Activated naive CD4-positive, alpha-beta T cell treated with Interleukin-2 at 50 U/mL for 16 hours (primary cell): Measurements from ENCODE around the gene PLPP2.
A peak's percentile ranks its signal among the peaks of the same experiment; 100 is the strongest.

Source experiments
- DNase-seq: peaks from one replicate; pipeline ENCODE4 v3.0.0-alpha.2; 2020

PLPP2 gene

DNA sequence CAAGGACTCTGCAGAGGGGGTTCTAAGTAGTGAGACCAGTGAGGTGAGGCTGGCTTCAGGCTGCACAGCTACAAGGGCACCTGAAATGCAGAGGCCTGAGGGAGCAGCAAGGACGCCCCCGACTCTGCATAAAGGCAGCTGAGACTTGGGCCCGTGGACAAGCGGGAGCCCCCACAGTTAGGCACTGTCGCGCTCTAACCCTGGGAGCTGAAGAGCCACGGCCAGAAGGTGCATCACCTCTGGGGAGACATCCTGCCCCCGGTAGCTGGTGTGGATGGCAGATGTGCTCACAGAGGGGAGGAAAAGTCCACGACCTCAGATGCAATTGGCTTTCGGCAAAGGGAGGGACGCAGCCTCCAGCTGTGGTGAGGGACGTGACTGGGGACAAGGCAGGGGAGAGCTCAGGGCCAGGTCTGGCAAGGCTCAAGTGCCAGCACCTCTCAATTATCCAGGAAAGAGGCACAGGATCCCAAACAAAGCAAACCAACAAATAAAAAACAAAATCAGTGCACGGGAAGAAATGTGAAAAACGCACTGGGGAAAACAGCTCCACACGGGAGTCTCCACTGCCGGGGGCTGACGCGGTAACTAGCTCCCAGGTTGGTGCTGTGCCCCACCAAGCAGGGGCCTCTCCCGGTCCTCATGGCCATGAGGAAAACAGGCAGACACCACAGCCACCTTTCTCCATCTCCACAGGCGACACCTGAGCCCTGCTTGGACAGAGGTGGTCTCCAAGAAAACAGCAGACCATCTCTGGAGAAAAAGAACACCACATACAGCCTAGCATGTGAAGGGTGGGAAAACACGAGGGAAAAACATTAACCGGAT is 23.0 kb upstream of the PLPP2 start:
- DNase-seq: no peak

DNA sequence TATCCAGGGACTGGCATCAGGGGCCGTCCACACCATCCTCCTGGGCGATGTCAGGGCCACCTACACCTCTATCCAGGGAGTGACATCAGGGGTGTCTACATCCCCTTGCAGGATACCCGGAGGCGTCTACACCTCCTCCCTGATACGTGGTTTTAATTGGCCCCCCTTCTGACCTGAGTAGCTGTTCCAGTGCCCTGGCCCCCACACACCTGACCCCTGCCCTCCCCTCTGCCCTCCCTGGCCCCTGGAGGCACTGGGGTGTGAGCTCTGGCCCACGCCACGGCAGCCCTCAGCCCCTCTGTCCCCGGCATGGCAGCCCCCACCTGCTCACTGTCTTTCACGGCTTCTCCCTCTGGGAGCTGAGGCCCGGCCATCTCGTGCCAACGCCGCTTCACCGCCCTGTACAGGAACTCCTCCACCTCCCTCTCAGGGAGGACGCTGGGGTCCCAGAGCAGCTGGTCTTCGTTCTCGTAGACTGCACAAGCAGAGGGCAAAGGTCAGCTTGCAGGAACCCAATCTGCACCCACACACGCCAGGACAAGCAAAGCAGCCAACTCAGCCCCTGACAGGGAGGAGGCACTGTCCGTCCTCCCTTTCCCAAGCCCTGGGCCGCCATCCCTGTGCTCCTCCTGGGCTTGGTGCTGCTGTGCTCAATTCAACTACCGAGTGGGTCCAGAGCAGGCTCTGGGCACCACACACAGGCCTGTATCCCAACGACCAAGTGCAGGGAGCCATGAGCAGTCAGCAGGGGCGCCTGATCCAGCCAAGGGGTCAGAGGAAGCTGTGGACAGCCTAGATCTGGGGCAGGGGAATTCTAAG is 22.2 kb upstream of the PLPP2 start:
- DNase-seq: no peak

DNA sequence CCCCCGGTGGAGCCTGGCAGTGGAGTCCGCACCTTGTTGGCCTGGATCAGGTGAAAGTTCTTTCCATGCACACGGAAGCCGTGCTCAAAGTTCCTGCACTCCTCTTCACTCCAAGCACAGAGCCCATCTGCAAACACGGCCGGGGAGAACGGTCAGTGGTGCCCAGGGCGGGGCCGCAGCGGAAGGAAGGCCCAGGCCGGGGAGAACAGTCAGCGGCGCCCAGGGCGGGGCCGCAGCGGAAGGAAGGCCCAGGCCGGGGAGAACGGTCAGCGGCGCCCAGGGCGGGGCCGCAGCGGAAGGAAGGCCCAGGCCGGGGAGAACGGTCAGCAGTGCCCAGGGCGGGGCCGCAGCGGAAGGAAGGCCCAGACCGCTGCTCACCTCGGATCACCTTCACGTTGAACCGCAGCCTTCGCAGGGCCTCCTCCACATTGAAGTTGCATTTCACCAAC is 20.6 kb upstream of the PLPP2 start:
- DNase-seq: no peak

DNA sequence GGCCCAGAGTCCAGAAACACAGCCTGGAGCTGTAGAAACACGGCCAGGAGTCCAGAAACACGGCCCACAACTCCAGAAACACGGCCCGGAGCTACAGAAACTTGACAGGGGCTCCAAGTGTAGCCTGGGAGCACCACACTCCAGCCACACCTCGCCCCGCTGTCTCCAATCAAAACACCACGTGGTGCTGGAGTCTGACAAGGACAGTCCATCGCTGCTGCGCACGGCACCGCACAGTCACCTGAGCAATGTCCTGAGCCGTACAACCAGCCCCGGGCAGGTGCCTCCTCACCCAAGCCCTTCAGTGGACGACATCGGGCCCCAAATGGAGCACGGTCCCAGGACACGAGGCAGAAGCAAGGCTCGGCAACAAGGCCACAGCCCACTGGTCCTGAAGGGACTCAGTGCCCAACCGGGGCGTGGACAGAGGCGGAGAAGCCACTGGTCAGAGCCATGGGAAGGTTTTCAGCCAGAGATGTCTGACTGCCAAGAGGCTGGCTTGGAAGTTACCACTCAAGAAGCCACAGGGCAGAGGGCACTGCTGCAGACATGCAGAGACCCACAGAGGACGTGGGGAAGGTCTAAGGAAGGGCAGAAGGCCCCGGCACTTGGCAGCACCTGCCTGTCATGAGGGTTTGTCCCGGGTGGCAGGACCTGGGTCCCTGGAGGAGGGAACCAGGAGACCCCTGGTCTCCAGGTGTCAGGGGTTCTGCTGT is 19.7 kb upstream of the PLPP2 start:
- DNase-seq: no peak

DNA sequence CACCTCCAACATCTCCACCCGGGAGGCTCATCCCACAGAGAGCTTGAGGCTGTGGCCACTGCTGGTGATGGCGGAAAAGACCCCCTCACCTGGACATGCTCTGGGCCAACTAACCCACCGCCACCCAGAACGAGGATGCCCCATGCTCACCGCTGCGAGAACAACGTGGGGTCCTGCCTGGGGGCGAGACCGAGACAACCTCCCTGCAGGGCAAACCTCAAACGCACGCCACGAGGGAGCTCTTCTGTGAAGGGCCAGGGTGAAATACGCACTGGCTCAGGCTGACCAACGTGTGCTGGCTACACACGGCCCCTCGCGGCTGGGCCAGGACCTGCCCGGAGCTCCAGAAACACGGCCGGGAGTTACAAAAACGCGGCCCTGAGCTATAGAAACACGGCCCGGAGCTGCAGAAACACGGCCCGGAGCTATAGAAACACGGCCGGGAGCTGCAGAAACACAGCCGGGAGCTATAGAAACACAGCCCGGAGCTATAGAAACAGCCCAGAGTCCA is 19.0 kb upstream of the PLPP2 start:
- no peak for DNase-seq

DNA sequence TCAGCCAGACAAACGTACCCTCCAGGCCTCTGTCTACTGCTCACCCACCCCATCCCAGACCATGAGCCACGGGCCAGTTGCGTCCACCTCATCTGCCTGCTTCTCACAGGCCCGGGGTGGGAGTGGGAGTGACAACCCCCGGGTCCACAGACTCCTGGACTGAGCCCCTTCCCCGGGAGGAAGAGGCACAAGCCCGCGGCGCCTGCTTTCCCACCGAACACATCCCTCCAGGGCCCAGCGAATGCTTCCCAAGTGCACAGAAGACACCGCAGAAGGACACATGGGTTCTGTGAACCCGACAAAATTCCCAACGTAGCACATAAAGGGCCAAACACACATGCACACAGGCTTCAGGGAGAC is 18.0 kb upstream of the PLPP2 start:
- no peak for DNase-seq

DNA sequence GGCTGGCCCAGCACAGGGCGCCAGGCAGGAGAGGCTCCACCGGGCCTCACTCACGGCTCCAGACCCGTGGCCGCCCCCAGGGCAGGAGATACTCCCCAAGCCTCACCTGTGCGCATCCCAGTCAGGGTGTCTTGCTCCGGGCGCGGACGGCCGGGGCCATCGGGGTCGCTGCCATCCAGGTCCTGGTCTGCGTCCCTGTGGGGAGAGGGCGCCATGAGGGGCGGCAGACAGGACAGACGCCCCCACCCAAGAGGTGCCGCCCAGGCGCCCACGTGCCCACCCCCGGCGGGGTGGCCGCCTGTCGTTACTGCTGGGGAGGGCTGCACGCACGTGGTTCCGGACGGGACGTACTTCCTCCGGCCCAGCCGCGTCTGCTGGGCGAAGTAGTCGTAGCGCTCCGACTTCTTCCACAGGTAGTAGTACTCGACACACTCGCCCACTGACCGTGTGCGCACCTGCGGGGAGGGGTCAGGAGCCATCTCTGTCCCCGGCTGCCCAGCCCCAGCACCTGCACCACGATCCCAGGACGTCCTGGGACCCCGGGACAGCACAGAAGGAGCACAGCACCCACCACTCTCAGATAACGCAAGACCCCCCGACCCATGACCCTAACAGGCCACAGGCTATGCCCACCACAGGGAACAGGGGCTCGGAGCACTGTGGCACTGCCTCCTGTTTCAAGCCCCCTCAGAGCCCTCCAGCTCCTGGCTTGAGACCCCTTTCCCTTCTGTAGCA is 17.4 kb upstream of the PLPP2 start:
- no peak for DNase-seq

DNA sequence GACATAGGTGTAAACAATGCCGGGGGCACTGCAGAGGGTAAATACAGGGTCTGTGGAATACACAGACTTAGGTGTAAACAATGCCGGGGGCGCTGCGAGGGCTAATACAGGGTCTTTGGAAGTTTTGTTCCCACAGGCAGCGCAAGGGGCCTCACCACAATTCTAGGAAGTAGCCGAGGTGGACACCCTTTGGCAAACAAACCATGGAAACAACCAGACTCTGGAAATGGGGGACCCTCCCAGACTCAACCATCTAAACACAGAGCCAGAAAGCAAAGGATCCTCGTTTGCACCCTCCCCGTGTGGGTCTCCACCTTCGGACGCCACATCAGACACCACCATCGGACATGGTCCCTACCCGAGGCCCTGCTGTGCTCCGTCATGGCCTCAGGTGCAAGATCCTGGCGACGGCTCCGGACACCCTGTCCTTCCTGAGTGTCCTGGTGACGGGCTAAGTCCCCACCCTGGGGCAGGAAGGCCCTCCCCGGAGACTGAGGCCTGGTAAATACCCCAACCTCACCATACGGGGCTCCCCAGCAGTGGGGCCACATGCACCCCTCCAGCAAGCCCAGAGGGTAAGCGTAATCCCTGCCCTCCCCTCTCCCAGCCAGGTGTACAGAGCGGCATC is 16.7 kb upstream of the PLPP2 start:
- DNase-seq: no peak

DNA sequence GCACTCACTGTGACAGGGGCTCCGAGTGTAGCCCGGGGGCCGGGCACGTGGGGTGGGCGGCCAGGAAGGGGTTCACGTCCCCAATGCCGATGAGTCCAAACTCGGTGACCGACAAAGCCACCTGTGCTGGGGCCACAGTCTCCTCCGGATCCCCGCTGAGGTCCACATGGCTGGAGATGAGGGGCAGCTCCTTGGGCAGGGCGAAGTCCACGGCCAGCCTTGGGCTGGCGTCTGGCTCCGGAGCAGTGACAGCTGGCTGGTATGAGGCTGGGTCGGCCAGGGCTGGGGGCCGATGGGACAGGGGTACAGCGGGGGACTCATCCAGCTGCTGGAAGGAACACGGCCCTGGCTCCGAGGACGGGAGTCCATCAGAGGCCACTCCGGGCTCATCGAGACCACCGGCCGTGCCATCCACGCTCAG is 15.9 kb upstream of the PLPP2 start:
- no peak for DNase-seq

DNA sequence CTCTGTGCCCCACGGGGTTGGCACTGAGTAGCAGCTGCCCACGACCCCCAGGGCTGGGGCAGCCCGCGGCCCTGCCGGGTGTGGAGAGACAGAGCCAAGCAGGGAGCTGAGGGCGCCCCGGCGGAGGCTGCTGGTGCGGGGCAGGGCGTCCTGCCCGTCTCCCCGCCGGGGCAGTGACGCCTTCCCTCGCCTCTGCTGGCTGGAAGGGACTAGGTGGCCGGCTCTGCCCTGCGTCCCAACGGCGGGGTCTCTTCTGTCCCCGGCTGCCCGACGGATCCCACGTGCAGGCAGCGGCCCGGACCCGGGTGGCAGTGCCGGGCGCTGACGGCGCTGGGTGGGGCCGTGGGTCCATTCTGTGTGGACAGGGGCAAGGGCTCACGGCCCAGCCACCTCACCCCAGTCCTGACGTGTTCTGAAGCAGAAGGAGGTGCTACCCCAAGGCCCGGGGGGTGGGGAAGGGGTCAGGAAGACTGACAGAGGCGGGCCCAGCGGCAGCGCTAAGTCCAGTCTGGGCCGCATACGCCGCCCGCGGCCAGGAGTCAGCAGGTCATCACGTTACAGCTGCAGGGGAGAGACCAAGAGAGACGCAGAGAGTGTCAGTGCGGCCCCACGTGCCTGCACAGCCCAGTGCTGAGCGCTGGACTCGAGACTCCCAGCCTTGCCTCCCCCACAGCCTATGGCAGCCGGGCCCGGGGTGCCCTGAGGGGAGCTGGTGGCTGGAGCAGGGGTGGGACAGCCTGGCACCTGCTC is 15.1 kb upstream of the PLPP2 start:
- no peak for DNase-seq

DNA sequence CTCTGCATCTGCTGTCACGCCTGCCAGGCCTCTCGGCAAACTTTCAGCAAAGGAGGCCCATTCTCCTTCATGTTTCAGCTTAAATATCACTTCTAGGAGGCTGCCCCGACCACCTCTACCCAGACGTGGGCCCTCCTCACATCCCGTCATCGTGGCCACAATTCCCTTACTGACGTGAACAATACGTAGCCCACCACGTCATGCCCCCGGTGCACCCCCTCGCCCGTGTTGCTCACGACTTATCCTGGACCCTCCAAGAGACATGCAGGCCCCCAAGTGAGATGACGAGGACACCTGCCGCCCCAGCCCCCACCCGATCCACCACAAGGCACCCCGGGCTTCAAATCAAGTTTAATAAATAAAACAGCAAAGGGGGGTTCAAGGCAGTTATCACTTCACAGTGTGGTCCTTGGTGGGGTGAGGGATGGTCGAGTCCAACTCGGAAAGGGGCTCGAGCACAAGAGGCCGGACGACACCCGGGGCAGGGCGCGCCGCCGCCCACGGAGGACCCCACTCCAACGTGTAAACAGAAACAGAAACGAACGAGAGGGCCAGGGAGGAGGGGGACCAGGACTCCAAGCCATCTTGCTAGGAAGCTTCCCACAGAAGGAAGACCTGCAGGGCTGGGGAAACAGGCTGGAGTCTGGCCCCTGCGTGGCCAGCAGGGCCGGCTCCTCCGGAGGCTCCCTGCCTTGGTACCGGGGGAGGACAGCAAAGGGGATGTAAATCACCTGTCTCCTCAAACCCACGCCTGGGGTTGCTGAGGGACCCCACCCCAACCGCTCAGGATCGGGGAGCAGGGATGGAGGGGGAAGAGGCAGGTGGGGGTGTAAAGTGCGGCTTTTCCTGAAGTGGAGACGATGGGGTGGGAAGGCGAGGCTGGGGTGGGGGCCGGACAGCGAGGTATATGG is 14.3 kb upstream of the PLPP2 start:
- no peak for DNase-seq

DNA sequence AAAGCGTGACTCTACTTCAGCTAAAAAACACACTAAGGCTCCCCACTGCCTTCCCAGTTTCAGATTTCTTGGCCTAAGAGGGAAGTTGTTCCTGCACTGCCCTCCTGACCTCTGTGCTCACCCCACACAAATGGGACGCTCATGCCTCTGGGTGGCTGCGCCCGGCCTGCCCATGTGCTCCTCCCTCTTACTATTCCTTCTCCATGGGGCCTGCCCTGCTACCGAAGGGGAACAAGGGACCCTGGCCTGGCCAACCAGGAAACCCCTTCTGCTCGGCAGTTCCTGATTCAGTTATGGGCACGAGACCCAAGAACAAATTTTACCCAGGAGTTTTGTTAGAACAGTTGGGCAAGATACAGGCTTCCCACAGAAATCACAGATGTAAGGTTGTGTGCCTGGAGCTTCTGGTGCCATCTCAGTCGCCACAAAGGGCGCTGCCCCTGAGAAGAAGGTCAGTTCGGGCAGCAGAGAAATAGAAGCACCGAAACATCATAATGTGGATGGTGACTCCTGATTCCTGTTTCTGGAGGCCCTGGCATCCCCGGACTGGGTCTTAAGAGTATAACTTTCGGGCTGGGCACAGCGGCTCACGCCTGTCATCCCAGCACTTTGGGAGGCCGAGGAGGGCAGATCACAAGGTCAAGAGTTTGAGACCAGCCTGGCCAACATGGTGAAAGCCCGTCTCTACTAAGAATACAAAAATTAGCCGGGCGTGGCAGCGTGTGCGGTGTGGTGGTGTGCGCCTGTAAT is 5.4 kb upstream of the PLPP2 start:
- DNase-seq: no peak

DNA sequence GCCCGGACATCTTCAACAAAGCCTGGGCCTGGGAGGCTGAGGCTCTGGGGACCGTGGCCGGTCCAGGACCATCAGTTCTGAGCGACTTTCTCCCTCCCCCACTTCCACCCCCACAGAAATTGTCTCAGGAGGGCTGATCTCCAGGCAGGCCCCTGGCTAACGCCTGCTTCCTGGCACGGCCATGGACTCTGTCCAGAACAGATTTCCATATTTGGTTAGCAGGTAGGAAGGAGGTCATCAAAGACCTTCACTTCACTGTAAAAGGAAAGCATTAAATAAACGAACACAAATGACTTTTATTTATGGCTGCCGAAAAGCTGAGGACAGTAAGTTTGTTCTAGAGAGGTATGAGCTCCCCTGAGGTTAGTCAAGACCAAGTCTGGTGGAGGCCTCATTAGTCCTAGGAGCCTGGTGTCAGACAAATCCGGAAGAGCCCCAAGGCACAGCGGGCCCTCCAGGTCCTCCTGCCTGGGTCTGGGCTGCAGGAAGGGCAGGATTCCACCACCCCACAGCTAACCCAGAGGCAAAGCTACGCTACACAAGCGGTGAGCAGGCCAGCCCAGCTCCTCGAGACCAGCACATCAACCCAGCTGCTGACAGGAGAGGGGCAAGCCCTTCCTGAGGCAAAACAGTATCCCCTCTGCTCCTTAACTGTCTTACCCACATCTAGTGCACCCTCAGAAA is 4.6 kb upstream of the PLPP2 start:
- no peak for DNase-seq

DNA sequence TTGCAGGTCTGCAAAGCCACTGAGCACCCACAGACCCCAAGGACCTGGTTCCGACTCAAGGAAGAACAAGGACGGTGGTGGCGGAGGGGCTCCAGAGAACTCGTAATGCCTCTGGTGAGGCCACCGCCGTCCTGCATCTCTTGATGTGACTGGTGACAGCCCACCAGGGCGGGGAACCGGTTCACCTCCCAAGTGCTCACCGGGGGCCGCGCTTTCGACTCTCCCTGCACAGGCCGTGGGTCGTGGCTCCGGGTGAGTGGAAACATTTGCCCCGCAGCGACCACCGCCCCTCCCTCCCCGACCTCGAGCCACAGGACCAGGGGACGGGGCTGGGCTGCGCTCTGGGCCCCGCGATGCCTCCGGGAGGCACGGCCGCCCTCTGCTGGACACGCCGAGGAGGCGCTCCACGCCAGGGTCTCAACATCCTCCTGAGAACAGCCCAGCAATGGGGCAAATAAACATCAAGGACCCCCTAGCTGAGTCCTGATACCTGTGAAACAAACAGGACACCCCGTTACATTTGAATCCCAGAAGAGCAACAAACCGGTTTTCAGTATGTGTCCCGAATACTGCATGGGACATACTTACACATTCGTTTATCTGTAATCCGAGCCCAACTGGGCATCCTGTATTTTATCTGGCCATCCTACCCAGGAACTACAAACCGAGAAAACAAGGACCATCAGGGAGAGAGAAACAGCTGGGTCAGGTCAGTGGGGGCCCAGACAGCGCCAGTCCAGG is 3.9 kb upstream of the PLPP2 start:
- DNase-seq: peak; percentile 56

DNA sequence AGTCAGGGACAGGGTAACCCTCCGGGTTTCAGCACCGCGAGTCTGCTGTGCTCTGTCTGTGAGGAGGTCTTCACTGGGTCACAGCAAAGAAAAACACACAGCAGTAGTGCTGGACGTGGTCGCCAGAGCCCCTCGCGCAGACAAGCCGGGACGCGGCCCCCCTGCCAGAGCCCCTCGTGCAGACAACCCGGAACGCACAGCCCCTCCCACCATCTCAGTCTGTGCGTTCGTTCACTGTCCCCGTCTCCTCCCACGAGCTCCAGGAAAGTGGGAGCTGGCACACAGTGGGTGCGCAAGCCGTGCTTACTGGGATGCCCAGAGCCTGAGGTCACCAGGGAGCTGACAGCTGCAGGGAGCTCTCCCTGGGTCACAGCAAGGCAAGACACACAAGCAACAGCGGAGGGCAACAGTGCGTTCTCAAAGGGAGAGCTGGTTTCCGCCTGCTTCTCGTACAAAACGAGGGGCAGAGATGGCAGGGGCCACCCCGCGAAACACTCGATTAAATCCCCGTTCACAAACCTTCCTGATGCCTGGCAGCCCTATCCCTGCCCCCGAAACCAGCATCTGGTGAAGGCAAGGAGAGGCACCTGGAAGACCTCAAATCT is 3.2 kb upstream of the PLPP2 start:
- no peak for DNase-seq

DNA sequence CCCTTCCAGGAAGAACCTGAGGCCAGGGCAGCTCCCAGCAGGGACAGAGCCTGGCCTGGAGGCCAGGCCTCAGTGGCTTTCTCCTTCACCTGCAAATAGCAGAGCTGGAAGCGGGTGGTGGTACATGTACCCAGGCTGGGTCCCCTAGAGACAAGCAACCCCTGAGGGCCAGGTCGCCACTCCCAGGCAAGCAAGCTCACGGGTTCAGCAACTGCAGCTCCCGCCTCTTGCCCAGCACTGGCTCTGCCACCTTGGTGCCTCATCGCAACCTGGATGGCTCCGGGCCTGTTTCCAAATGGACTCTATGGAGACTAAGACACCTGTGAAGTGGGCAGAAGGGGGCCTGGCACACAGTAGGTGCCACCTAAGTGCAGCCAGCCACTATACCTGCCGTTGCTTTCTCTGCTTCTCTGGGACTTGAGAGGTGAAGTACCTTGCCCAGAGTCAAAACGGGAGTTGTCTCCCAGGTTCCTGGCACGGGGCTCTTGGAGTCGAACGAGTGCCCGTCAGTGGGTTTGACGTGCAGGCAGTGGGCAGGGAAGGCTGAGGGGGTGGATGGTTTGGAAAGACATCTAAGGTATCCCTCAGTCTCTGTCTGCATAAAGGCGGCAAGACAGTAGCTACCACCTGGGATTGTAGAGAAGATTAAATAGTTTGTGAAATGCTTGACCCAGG is 2.4 kb upstream of the PLPP2 start:
- DNase-seq: no peak

DNA sequence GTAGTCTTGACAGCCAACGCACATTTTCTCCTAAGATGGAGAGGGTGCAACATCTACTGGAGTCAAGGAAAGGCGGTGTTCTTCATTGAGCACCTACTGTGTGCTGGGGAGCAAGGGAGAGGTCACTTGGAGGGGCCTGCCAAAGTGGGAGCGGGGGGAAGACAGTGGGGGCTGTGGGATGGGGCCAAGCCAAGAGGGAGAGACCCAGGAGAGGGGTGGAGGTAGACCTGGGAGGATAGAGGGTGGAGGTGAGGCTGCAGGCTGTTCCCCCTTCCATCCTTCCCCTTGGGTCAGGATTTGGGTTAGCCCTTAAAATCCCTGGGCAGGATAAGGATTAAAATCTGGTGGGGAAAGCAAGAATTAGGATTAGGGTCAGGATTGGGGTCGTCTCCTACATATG is 1.7 kb upstream of the PLPP2 start:
- DNase-seq: no peak
